Osteocyte (in vitro differentiated cells): ENCODE data around the gene SLC47A1. TPM values are rescaled to one million over a fixed set of nuclear protein-coding genes. Genes with fewer than 3 reads are reported as not detected.

Experiments used
- DNase-seq: peaks from one replicate; pipeline ENCODE4 v3.0.0; 2021; ENCODE audit warnings: mixed read lengths; ENCODE audit not compliant: unreplicated experiment; ENCODE audit errors: extremely low spot score
- H3K27ac Mint-ChIP-seq: one replicate; pipeline ENCODE4 v1.8.0; 2021; ENCODE audit warnings: mild to moderate bottlenecking, mixed read lengths; ENCODE audit not compliant: unreplicated experiment
- H3K27me3 Mint-ChIP-seq: one replicate; pipeline ENCODE4 v1.8.0; 2021; ENCODE audit warnings: mixed read lengths; ENCODE audit not compliant: unreplicated experiment
- H3K36me3 Mint-ChIP-seq: one replicate; pipeline ENCODE4 v1.8.0; 2021; ENCODE audit warnings: mixed read lengths; ENCODE audit not compliant: unreplicated experiment
- H3K4me1 Mint-ChIP-seq: one replicate; pipeline ENCODE4 v1.8.0; 2021; ENCODE audit warnings: mixed read lengths; ENCODE audit not compliant: unreplicated experiment
- H3K4me3 Mint-ChIP-seq: one replicate; pipeline ENCODE4 v1.8.0; 2021; ENCODE audit warnings: mild to moderate bottlenecking, moderate library complexity, mixed read lengths; ENCODE audit not compliant: unreplicated experiment
- H3K9me3 Mint-ChIP-seq: one replicate; pipeline ENCODE4 v1.8.0; 2021; ENCODE audit warnings: mixed read lengths; ENCODE audit not compliant: unreplicated experiment
- CTCF ChIP-seq: fragments of 200-600 bp; sonication (generic); IDR thresholded peaks from 2 replicates; pipeline ENCODE4 v1.5.0; 2021; ENCODE audit warnings: antibody characterized with exemption, mild to moderate bottlenecking, moderate library complexity
- long read RNA-seq: library from polyadenylated mRNA; unstranded; transcript quantifications from one replicate; pipeline ENCODE4 v2.0.0, GENCODE V29; 2021
- total RNA-seq: library from RNA; stranded (reverse); gene quantifications from 2 replicates; pipeline ENCODE4 v1.2.1, GENCODE V29; 2021

SLC47A1 gene
- total RNA-seq = 2.4 and 2.7 TPM in 2 replicates
- long read RNA-seq, partial matches to known transcripts = 1 of 8 reads
- long read RNA-seq, other reads (novel, unspliced or antisense) = 3 of 8 reads

DNA sequence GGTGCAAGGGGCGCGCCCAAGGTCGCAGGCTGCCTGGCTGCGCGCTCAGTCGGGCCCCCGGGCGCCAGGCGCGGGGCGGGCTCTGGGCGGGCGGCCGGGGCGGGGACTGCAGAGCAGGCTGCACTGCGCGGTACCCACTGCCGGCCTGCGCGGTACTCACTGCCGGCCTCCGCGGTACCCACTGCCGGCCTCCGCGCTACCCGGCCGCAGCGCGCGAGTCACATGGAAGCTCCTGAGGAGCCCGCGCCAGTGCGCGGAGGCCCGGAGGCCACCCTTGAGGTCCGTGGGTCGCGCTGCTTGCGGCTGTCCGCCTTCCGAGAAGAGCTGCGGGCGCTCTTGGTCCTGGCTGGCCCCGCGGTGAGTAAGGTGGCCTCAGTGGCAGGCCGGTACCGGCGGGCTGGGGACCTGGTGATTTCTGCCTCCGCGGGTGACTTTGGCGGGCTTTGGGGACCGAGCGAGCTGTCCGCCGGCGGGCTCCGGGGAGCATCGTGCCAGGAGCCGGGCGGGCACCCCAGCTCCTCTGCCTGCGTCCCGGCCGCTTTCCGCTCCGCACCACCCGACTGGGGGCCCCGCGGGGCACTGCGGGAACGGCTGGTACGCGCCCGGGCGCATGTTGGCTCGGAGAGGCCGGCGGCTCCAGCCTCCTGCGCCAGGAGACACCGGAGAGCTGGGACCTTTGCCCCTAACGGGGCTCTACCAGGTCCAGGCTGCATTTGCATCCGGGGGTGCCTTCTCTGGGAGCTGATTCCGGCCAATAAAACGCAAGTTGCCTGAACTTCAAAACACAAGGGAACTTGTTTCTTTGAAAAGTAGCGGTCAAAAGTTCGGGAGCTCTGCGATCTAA is at the start of gene SLC47A1:
Gene SLC47A1 (plus strand): TSS at position 137 of the 844 bp plus-strand sequence. CDS start 86 bp downstream, at position 223.
- H3K27ac Mint-ChIP-seq = no peak within 1 kb of the TSS
- H3K27me3 Mint-ChIP-seq = peaks cover 15% of the 10 kb centered on the region
- peaks cover 8% of the 10 kb centered on the region for H3K4me1 Mint-ChIP-seq
- H3K9me3 Mint-ChIP-seq = no peaks in the 10 kb centered on the region
- peak within 1 kb of the TSS; percentile 68 for H3K4me3 Mint-ChIP-seq
- no peak for DNase-seq
- no peaks in the 10 kb centered on the region for H3K36me3 Mint-ChIP-seq
- TF ChIP-seq CTCF = no peak

GRCh38 chr17:19485800-19486340 is 47.8 kb upstream of the SLC47A1 start:
- no peaks in the 10 kb centered on the region for H3K36me3 Mint-ChIP-seq
- H3K4me3 Mint-ChIP-seq = no peak overlapping the region
- no peaks in the 10 kb centered on the region for H3K9me3 Mint-ChIP-seq
- no peak for DNase-seq
- no peaks in the 10 kb centered on the region for H3K27me3 Mint-ChIP-seq
- TF ChIP-seq CTCF = no peak
- H3K27ac Mint-ChIP-seq = no peak overlapping the region
- peaks cover 5% of the 10 kb centered on the region for H3K4me1 Mint-ChIP-seq

- no peak overlapping the region for H3K27ac Mint-ChIP-seq
Measured at GRCh38 chr17:19486351-19487023, 47.2 kb upstream of the SLC47A1 start.

DNA sequence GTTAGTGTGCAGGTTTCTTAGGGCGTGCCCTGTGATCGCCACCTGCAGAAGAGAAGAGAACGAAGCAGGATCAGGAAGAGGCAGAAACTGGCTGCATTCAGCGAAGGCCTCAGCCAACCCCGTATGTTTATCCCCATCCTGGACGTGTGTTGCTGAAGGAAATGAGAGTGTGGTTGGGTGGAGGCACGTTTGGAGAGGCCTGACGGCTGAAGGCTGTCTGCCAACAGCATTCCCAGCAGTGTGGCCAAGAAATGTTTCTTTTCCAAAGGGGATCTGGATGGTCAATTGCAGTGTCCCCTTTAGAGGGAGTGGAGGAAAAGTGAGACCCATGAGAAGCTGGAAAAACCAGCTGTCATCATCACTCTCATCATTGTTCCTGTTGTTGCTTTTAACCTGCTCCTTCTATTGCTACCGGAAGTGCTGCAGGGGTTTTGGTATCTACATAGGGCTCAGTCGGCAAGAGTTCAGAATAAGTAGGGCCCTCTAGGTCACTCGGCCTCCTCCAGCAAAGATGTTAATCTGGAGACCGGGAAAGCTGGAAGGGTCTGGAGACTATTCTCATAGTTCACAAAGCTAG is 46.5 kb upstream of the SLC47A1 start:
- DNase-seq = no peak
- no peaks in the 10 kb centered on the region for H3K9me3 Mint-ChIP-seq
- no peaks in the 10 kb centered on the region for H3K27me3 Mint-ChIP-seq
- H3K4me3 Mint-ChIP-seq = no peak overlapping the region
- no peaks in the 10 kb centered on the region for H3K36me3 Mint-ChIP-seq
- H3K27ac Mint-ChIP-seq = no peak overlapping the region
- H3K4me1 Mint-ChIP-seq = peaks cover 5% of the 10 kb centered on the region
- no peak for TF ChIP-seq CTCF

More at GRCh38 chr17:19486351-19487023, 47.2 kb upstream of the SLC47A1 start:
- DNase-seq = no peak
- Mint-ChIP-seq H3K27me3 (no peaks in the 10 kb centered on the region), H3K4me3 (no peak overlapping the region), H3K9me3 (no peaks in the 10 kb centered on the region), H3K4me1 (peaks cover 5% of the 10 kb centered on the region), H3K36me3 (no peaks in the 10 kb centered on the region)
- TF ChIP-seq CTCF = no peak
